SIG-M5 treated with dmso at 0.1 percent for 504 hours (cell line): ENCODE data around the gene CEP76.
"Not testable (repeated sequence)": the region's sequence is repeated elsewhere in the genome, so short reads cannot be mapped to it uniquely, and the experiment has no call there.

Experiments used
- DNase-seq: peaks from one replicate; lab custom pipeline; 2025; ENCODE audit not compliant: unreplicated experiment; lab: John Stamatoyannopoulos, UW

Gene CEP76

DNA sequence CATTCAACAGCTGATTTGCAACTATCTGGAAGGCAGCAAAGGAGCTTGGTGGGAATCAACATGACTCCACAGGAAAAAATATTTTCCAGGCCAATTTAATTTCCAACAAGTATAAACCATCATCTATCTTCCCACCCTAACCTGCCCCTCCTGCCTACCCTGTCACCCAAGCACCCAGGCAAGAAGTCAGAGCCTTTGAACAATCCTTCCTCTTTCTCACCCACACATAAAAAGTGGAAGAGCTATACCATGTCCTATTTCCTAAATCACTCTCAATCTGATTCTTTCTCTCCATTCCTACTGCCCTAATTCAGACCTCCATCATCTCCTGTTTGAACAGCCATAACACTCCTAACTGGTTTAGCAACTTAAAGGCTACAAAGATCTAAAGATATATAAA, 57.3 kb downstream of the CEP76 start:
- DNase-seq: peak; percentile 27

GRCh38 chr18:12643756-12644155, 58.8 kb downstream of the CEP76 start:
- not testable (repeated sequence) for DNase-seq

DNA sequence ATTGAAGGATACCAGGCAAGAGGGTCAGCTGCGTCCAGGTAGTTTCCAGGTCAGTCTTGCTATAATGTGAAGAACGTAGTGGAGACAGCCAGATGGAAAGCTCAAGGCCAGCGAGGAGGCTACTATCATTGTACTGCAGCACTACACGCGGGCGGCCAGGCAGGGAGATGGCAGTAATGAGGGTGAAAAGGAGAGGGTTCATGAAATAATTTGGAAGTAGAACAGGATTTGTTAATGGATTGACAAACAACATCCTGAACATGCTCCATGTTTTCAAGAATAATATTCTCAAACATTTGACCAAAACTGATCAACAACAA, 61.7 kb downstream of the CEP76 start:
- no peak for DNase-seq

GRCh38 chr18:12639990-12640880, 62.3 kb downstream of the CEP76 start:
- DNase-seq: no peak

- no peak for DNase-seq
Measured at GRCh38 chr18:12638644-12639124, 63.8 kb downstream of the CEP76 start.

- no peak for DNase-seq
Measured at GRCh38 chr18:12637901-12638643, 64.5 kb downstream of the CEP76 start.

GRCh38 chr18:12637393-12637792, 65.1 kb downstream of the CEP76 start:
- DNase-seq: no peak

- no peak for DNase-seq
Measured at GRCh38 chr18:12631831-12632477, 70.6 kb downstream of the CEP76 start.

GRCh38 chr18:12630136-12630535, 72.4 kb downstream of the CEP76 start:
- no peak for DNase-seq

DNA sequence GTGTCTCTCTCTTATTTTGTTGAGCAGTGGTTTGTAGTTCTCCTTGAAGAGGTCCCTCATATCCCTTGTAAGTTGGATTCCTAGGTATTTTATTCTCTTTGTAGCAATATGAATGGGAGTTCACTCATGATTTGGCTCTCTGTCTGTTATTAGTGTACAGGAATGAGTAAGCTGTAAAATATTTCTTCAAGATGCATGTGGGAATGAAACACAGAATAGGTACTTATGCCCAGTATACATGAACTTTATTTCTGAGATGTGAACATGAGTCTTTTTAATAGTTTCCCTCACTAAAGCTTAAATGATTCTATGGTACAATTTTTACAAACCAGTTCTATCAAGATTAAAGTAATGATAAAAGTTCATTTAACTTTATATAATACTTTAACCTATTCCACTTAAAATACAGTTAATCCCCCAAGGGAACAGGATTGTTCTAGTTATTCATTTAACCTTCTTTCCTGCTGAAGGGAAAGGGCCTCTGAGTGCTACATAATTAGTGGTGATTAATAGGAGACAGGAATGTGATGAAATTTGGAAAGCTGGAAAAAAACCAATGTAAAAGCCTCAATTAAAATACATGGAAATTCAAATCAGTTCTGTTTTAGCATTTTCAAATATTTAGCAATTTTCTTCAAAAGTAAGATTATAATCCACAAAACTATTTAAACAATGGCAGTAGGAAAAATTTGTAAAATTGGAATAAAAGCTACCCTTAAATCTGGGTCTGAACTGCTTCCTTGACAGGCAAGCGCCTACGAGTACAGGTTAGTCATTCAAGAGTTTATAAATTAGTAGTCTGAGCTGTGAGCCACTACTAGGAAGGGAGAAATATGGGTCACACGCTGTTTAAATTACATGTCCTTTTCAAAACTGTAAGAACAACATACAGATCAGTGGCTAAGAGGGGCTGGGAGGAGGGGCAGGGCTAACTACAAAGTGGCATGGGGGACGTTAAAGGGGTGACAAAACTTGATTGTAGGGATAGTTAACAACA, 73.5 kb downstream of the CEP76 start:
- no peak for DNase-seq

GRCh38 chr18:12627199-12627598, 75.3 kb downstream of the CEP76 start:
- not testable (repeated sequence) for DNase-seq

- DNase-seq: peak; percentile 39
Measured at GRCh38 chr18:12625241-12625640, 77.3 kb downstream of the CEP76 start.
